Stimulated activated CD8-positive, alpha-beta memory T cell treated with anti-CD3 and anti-CD28 coated beads, Interleukin-7, amount 100 ng/mL, for 24 hours (primary cell): Measurements from ENCODE around the gene DYNLL1.
"Not testable (repeated sequence)": the region's sequence is repeated elsewhere in the genome, so short reads cannot be mapped to it uniquely, and the experiment has no call there.

ENCODE experiments used
- DNase-seq: peaks from one replicate; pipeline ENCODE4 v3.0.0-alpha.2; 2020; ENCODE audit warnings: low read depth

The DYNLL1 gene

DNA sequence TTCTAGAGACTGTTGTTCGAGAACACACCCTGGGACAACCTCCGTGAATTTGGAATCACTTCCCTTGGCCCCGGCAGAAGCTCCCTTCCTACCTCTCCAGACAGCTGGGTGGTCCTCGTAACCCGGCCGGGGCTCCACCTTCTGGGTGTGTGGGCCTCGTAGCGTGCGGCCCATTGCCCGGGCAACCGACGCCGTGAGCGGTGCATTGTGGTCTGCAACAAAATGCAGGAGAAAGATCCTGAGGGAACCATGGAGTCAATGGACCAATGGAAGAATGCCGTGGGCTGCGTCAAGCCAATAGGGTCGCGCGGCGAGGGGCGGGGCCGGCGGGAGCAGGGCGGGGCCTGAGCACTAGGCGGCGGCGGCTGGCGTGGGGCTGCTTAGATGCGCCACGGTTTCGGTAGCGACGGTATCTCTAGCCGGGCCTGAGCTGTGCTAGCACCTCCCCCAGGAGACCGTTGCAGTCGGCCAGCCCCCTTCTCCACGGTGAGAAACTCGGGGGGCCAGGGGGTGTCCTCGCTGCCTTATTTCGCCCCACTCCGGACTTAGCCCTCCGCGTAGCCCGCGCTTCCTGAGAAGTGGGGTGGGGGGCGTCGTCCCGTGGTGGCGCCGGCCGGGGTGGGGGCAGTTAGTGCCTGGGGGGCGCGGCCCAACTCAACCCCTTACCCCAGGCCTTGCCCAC is at the start of gene DYNLL1:
Gene DYNLL1, plus strand, starts transcription at position 383 of the 682 bp plus-strand sequence. CDS start 309 bp downstream, outside the sequence.
- DNase-seq: peak; percentile 97

DNA sequence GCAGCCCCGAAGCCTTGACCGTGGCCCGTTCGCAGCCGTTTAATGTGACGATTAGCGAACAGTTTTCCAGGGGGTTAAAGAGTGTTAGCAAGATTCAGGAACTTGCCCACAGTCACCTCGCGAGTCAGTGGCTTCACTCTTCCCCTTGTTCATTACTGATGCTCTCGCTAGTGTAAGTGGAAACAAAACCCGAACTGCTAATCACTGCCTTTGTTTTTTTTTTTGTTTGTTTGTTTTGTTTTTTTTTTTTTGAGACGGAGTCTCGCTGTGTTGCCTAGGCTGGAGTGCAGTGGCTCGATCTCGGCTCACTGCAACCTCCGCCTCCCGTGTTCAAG is 49.1 kb upstream of the DYNLL1 start:
- DNase-seq: not testable (repeated sequence)

DNA sequence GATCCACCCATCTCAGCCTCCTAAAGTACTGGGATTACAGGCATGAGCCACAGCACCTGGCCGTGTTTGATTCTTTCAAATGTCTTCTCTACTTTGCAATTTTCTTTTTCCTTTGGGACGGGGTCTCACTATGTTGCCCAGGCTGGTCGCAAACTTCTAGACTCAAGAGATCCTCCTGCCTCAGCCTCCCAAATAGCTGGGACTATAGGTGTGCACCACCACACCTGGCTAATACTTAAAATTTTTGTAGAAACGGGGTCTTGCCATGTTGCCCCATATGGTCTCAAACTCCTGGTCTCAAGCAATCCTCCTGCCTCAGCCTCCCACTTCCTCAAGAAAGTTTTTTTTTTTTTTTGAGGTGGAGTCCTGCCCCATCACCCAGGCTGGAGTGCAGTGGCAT is 47.9 kb upstream of the DYNLL1 start:
- DNase-seq: no peak

DNA sequence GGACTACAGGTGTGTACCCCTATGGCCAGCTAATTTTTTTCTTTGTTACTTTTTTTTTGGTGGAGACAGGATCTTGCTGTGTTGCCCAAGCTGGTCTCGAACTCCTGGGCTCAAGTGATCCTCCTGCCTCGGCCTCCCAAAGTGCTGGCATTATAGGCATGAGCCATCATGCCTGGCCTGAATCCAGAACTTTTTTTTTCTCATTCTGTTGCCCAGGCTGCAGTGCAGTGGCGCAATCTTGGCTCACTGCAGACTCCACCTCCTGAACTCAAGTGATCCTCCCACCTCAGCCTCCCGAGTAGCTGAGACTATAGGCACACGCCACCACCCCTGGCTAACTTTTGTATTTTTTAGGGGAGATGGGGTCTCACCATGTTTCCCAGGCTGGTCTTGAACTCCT is 43.4 kb upstream of the DYNLL1 start:
- not testable (repeated sequence) for DNase-seq

DNA sequence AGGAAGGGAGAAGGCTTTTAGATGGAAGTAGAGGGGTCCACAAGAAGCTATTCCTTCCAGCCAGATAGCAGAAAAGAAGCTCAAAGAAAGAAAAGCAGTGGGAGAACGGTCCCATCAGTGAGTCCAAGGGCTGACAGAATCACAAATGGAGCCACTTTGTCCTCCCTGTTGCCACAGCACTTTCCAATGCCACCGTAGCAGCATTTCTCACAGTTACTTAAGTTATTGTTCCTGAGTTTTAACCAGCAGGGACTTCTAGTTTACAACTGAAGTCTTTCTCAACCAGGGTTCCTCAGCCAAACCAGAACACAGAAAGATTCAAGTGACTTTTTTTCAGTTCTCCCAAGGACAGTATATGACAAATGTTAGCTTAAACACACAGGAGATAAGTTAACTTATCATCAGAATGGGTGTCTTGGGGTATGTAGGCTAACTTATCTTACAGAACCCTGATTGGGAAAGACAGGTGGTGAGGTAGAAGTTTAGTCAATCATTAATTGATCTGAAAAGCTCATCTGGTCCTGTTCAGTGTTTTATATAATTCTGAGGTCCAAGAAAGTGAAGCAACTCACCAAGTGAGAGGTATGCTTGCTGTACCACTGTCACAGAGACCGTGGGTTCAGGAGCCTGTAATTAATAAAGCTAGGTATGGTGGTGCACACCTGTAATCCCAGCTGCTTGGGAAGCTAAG is 42.7 kb upstream of the DYNLL1 start:
- no peak for DNase-seq

DNA sequence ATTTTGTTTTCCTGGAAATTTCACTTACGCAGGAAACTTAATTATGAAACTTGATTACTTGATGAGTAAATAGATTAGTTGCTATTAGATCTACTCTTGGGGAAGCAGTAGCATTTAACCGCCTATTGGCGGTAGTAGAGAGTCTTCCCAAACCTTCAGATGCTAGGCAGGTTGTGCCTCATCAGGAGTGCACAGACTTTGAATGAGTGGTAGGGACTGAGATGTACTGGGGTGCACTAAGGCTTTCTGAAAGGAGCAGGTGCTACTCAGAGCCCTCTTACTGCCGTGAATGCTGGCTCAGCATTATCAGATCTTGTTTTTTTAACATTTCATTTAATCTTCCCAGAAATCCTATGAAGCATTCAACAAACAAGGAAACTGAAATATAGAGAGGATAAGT is 41.9 kb upstream of the DYNLL1 start:
- DNase-seq: no peak

DNA sequence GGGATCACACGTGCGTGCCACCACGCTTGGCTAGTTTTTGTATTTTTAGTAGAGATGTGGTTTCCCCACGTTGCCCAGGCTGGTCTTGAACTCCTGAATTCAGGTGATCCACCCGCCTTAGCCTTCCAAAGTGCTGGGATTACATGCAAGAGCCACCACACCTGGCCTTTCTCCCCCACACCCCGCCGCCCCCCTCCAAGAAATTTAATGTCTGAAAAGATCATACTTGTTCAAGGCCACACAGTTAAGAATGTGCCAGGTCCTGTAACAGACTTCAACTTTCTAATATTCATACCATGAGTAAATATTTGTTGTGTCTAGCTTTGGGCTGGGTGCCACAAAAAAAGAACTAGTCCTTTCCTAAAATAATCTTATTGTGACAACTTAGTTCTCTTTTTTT is 40.6 kb upstream of the DYNLL1 start:
- DNase-seq: no peak

DNA sequence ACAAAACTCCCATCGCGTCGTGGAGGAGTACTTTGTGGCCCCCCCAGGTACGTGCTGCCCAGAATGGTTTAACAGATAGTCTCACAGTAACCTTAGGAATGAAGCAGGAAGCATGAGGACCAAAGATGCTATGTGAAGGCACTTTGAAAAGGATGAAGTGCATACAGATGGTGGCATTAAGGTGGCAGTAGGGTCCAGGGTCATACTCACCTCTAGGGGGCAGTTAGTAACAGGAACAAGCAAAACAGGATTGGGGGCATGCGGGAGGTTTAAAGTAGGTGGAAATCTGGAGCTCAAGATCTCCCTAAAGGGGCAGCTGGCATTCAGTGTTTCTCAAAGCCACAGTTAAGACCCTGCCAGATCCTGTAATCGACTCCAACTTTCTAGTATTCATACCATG is 38.8 kb upstream of the DYNLL1 start:
- no peak for DNase-seq

DNA sequence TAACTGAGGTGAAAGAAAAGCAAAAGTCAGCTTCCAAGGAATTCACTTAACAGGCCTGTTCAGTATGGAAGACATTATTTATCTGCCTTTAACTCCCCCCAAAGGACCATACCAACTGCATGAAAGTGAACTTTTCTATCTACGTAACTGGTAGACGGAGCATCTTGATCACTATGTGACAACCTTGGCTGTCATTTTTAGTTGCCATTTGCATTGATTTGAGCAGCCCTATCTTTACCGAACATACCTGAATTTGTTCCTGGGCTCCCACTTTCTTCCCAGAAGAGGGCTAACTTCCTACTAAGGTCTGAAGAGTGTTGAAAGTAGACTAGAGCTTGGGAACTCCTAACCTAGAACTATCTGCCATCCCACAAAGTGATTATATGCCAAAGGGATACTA is 35.8 kb upstream of the DYNLL1 start:
- no peak for DNase-seq

DNA sequence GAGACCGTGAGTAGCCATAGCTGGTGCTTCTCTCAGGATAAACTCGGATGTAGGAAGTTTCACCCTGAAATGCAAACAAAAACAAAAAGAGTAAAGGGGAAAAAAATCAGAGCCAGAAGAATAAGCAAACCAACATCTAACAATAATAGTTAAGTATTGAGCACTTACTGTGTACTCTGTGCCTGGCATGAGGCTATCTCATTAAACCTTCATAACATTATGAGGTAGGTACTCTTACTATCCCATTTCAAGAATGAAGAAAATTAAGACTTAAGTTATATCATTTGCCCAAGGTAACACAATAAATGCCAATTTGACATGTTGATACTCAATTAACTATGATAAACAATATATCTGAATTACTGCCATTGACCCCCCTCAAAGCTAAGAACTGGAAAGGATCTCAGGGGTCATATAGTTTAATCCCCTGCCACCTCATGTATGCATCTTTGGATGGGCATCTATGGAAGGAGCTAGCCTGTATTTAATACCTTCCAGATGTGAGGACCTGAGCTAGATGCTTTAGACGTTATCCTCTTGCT is 33.7 kb upstream of the DYNLL1 start:
- no peak for DNase-seq

DNA sequence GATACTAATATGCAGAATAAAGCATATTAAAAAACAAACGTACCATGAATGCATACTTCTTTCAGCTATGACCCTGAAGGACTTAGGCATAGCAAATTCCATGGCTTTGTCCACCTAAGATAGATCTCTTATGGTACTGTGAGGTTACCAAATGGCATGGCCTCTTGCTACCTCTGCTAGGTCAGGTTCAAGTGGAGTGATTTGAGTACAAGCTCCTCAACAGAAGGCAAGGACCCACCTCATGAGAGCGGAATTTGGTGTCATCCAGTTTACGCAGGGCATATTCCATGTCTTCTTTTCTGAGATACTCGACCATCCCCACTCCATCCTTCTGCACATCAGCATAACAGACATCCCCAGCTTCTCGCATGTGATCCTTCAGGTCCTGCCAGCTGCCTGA is 32.2 kb upstream of the DYNLL1 start:
- no peak for DNase-seq

DNA sequence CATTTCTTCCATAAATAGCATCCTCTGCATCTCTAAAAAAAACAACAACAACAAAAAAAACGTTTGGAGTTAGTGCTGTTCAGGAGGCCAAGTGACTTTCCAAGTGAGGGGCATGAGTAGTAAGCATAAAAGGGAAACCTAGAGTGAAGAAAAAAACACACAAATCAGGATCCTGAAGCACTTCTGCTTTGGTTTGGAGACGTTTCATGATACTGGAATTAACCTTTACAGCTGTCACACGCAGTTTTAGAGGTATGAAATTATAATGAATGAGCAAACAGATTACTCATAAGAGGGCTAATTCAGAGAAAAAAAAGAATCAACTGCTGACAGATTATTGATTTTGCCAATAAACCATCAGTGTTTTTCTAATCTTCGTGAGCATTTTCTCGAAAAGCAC is 30.2 kb upstream of the DYNLL1 start:
- DNase-seq: no peak

DNA sequence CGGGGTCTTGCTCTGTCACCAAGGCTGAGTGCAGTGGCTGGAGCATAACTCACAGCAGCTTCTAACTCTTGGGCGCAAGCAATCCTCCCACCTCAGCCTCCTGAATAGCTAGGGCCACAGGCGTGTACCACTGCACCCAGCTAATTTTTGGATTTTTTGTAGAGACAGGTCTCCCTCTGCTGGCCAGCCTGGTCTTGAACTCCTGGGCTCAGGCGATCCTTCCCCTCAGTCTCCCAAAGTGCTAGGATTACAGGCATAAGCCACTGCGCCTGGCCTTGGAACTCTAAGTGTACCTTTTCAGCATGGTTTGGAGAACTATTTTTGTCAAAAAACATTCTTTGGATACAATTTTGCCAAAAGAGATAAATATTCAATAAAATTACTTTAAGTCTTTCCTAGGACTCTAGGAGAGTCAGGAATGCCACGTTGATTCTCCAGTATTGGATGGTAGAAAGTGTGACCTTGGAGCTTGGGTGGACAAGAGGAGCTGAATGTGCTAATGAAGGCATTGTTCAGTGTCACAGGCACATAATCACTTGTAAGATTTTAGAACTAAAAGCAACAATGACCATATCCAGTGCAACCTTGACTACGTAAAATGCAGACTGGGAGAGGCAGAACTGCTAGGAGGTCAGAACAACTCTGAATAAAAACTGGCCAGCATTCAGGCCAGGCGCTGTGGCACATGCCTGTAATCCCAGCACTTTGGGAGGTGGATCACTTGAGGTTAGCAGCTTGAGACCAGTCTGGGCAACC is 29.2 kb upstream of the DYNLL1 start:
- no peak for DNase-seq

DNA sequence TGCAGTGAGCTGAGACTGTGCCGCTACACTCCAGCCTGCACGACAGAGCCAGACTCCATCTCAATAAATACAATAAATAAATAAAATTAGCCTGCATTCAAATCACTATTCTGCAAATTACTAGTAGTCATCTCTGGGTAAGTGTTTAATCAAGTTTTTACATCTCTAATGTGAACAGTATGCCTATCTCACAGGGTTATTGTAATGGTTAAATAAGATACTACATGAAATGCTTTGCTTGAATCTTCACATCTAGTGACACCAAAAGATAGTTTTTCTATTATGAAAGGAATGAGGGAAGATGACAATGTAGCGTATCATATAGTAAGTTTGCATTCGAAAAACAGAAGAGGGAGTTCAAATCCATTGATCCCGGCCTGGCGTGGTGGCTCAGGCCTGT is 28.5 kb upstream of the DYNLL1 start:
- no peak for DNase-seq

DNA sequence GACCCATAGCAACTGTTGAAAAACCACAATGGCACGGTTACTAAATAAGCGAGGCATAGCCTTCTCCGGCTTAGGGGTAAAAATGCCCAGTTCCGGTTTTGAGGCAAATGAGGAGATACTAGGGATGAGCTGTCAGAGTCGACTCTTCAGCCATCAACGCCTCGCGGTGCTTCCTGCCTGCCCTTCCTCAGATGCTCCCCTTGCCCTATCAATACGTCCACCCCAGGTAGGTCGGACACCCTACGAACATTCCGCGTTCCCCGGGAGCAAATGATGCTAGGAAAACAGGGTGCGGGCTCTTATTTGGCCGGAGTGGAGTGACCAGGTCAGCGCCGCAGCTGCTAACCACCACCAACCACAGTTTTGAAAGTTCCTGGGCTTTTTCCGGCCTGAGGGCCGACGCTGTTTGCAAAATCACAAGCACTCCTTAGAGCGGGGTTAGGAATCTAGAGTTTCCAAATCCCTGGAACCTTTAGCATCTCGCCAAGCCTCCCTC is 27.5 kb upstream of the DYNLL1 start:
- no peak for DNase-seq

DNA sequence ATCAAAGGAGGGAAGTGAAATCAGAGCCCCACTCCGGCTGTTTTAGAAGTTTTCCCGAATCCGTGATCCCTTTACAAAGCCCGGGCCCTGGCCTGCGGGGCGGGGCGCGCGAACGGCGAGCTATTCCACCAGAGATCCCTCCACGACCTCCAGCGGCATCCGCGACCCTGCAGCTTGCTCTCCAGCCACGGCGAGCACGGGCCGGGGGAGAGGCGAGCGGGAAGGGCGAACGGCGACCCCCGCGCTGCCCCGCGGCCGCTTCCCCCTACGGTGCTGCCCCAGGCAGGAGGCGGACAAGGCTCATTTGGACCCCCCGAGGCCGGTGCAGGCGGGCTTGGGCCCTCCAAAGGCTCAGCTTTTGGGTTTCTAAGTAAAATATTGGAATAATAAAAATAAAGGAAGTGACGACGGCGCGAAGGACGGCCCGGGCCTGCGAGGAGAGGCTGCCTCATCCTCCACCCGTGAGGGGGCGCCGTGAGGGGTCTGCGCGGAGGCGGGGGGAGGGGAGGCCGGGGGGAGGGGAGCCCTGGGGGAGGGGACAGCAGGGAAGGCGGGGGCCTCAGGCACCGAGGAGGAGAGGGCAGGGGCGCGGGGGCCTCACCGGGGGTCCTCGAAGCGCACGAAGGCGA is 27.0 kb upstream of the DYNLL1 start:
- DNase-seq: peak; percentile 26

DNA sequence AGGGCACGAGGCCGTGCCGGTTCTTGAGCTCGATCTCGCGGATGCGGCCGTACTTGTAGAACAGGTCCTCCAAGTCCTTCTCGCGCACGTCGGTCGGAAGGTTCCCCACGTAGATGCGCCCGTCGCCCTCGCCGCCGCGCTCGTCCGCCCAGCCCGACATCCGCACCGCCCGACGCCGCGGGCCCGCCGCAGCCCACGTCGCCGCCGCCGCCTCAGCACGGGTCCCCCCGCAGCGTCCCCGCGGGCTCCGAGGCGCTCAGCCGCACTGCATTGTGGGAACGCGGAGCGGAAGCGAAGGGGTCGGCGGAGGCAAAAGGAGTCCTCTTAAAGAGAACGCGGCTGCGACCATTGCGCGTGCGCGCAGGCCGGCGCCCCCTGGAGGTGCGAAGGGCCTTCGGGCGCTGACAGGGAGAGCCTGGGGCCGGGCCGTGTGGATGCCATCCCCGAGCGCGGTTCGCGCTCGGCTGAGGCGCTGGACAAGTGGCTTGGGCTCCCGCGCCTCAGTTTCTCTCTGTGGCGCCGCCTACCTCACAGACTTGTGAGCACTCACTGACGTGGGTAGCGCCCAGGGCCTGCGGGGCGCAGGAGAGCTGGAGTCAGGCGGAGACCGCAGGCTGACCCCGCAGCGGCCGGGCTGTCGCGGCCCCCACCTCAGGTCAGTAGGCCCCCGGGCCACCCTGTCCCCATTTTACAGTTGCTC is 26.3 kb upstream of the DYNLL1 start, which contains the start of gene SRSF9:
Gene SRSF9, minus strand, starts transcription at position 299 of the 700 bp plus-strand sequence. Its CDS starts 139 bp downstream, at position 160.
- DNase-seq: peak; percentile 93

DNA sequence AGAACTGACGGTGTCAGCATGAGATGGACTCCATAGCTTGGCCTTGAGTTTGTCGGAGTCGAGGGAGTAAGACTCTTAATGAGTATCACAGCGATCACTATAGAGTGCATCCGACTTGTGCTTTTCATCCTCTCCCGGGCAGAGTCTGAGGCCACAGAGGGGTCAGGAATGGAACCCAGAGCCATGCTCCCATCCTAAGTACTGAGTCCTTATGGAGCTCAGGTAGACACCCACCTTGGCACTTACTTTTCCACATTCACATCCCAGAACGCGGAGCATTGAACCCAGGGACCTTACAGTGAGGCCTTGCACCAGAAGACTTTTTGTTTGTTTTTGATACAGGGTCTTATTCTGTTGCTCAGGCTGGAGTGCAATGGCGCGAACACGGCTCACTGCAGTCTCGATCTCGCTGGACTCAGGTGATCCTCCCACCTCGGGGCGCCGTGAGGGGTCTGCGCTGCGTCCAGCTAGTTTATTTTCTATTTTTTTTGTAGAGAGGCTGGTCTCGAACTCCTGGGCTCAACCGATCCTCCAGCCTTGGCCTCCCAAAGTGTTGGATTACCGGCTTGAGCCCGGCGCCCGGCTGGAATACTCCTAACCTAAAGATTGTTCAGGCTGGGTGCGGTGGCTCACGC is 25.6 kb upstream of the DYNLL1 start:
- DNase-seq: no peak

DNA sequence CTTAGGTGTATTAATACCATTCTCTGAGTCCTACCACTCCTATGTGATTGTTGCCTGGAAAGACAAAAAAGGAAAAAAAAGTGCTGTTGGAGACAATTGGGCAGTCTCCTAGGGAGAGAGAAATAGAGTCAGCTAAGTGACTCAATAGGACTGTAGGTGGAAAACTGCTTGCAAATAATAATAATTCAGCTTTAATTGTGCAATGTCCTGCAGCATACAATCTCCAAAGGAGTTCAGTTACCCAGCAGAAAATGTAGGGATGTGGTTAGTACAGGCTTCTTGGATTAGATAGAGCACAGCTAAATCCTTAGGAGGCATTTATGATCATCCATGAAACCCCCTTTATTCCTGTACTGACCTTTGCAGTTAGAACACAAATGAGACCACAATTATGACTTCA is 23.4 kb upstream of the DYNLL1 start:
- no peak for DNase-seq

DNA sequence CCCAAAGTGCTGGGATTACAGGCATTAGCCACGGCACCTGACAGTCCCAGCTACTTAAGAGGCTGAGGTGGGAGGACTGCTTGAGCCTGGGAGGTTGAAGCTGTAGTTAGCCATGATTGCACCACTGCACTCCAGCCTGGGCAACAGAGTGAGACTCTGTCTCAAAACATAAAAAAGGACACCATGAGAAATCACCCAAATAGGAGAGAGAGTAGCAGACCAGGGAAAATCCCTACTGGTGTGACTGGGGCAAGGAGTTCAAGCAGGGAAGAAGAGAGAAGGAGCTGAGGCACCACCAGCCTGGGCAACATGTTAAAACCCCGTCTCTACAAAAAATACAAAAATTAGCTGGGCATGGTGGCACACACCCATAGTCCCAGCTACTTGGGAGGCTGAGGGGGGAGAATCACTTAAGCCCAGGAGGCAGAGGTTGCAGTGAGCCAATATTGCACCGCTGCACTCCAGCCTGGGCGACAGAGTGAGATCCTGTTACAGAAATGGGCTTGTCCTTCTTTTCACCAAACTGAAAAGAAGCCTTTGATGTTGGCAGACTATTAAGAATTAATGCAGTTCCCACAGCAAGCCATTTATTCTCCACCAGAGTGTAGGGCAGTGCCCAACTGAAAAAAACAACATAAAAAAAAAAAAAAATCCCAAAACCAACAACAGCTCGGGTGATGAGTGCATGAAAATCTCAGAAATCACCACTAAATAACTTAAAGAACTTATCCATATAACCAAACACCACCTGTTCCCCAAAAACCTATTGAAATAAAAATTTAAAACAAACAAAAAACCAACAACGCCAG is 21.9 kb upstream of the DYNLL1 start:
- DNase-seq: no peak
